DND-41 (cell line): ENCODE results near the gene OPCML.
A peak's percentile ranks its signal among the peaks of the same experiment; 100 is the strongest.

Experiments
- ATAC-seq: fragments of 200-7000 bp; cut with Tn5 transposase; 3 replicates; pipeline ENCODE4 v1.9.1; 2021; ENCODE audit warnings: low read depth; ENCODE audit not compliant: insufficient read depth
- DNase-seq: peaks from one replicate; pipeline ENCODE4 v3.0.0-alpha.2; 2020
- H2AFZ ChIP-seq: 2 replicates; pipeline ENCODE4 v1.6.0; 2012; ENCODE audit warnings: low read depth, low read length
- H3K27ac ChIP-seq: 2 replicates; pipeline ENCODE4 v1.5.1; 2012; ENCODE audit warnings: low read length, inconsistent platforms
- H3K27me3 ChIP-seq: fragments of 200-600 bp; sonication (generic); 2 replicates; pipeline ENCODE4 v1.6.0; 2012; ENCODE audit warnings: low read length, mild to moderate bottlenecking, inconsistent platforms; ENCODE audit not compliant: insufficient read depth, poor library complexity
- H3K36me3 ChIP-seq: 2 replicates; pipeline ENCODE4 v1.5.1; 2012; ENCODE audit warnings: low read length, inconsistent platforms; ENCODE audit not compliant: insufficient read depth
- H3K4me1 ChIP-seq: 2 replicates; pipeline ENCODE4 v1.5.1; 2012; ENCODE audit warnings: mild to moderate bottlenecking, low read length; ENCODE audit not compliant: insufficient read depth
- H3K4me2 ChIP-seq: 2 replicates; pipeline ENCODE4 v1.6.0; 2012; ENCODE audit warnings: mild to moderate bottlenecking, moderate library complexity, low read length, inconsistent platforms; ENCODE audit not compliant: insufficient read depth
- H3K4me3 ChIP-seq, 2 experiments: fragments of 200-600 bp in 1 of 2; shearing (Covaris generic) in 1 of 2; 2 replicates each; pipeline ENCODE4 v1.5.1; 2012 to 2016; ENCODE audit warnings: inconsistent platforms in 2 of 2, low read length in 2 of 2, mild to moderate bottlenecking in 2 of 2, low read depth in 1 of 2, moderate library complexity in 1 of 2
- H3K79me2 ChIP-seq: 2 replicates; pipeline ENCODE4 v1.6.0; 2012; ENCODE audit warnings: low read length, inconsistent platforms; ENCODE audit not compliant: insufficient read depth
- H3K9ac ChIP-seq: 2 replicates; pipeline ENCODE4 v1.6.0; 2012; ENCODE audit warnings: low read depth, mild to moderate bottlenecking, inconsistent platforms, low read length, moderate library complexity
- H3K9me3 ChIP-seq: 2 replicates; pipeline ENCODE4 v1.5.1; 2012; ENCODE audit warnings: low read length, moderate library complexity, mild to moderate bottlenecking, inconsistent platforms; ENCODE audit not compliant: insufficient read depth, severe bottlenecking
- H4K20me1 ChIP-seq: 2 replicates; pipeline ENCODE4 v1.6.0; 2012; ENCODE audit warnings: low read length; ENCODE audit not compliant: insufficient read depth
- EZH2 ChIP-seq: IDR thresholded peaks from 3 replicates; pipeline ENCODE4 v1.6.1; 2012; ENCODE audit warnings: borderline replicate concordance, low read depth, mild to moderate bottlenecking, moderate library complexity, low read length, inconsistent platforms; ENCODE audit not compliant: severe bottlenecking
- TF ChIP-seq, protein P1 (sequence below): IDR thresholded peaks from 2 replicates; pipeline ENCODE4 v1.5.1; 2012; ENCODE audit warnings: borderline replicate concordance, low read length, moderate library complexity, mild to moderate bottlenecking; ENCODE audit not compliant: poor library complexity, severe bottlenecking; ENCODE audit errors: extremely low read depth

The OPCML gene

DNA sequence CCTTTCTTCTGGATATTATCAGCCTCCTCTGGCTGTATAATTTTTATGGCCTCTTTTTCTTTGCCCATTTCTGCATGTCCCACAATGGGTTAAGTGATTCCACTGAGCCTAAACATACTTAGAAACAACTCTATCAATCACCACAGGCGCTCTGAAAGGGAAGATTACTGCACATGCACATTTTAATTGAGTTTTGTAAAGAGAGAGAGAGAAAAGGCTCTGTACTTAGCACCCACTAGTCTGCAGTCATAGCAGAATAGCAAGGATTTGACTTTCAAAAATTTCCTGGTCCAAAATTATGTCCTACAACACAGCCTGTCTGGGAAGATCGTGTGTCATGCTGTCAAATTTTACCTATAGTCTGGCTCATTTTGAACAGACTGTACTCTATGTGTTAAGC lies 758.5 kb downstream of the OPCML start:
- no peaks in the 10 kb centered on the region for H3K27me3 ChIP-seq
- H3K9ac ChIP-seq = no peak overlapping the region
- no peak for ATAC-seq
- no peaks in the 10 kb centered on the region for H3K9me3 ChIP-seq
- H3K79me2 ChIP-seq = no peaks in the 10 kb centered on the region
- no peaks in the 10 kb centered on the region for H4K20me1 ChIP-seq
- no peak overlapping the region for H3K27ac ChIP-seq
- H3K4me3 ChIP-seq = no peak overlapping the region
- no peak overlapping the region for H2AFZ ChIP-seq
- H3K4me1 ChIP-seq = peaks cover 17% of the 10 kb centered on the region
- no peaks in the 10 kb centered on the region for H3K36me3 ChIP-seq
- DNase-seq = no peak
- no peak for TF ChIP-seq EZH2
- TF ChIP-seq, protein P1, sequence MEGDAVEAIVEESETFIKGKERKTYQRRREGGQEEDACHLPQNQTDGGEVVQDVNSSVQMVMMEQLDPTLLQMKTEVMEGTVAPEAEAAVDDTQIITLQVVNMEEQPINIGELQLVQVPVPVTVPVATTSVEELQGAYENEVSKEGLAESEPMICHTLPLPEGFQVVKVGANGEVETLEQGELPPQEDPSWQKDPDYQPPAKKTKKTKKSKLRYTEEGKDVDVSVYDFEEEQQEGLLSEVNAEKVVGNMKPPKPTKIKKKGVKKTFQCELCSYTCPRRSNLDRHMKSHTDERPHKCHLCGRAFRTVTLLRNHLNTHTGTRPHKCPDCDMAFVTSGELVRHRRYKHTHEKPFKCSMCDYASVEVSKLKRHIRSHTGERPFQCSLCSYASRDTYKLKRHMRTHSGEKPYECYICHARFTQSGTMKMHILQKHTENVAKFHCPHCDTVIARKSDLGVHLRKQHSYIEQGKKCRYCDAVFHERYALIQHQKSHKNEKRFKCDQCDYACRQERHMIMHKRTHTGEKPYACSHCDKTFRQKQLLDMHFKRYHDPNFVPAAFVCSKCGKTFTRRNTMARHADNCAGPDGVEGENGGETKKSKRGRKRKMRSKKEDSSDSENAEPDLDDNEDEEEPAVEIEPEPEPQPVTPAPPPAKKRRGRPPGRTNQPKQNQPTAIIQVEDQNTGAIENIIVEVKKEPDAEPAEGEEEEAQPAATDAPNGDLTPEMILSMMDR = no peak
- no peak overlapping the region for H3K4me2 ChIP-seq

- peak; percentile 63 for ATAC-seq
- Histone ChIP-seq H3K4me3 (no peak overlapping the region), H3K9me3 (no peaks in the 10 kb centered on the region), H4K20me1 (no peaks in the 10 kb centered on the region), H3K27ac (no peak overlapping the region), H3K9ac (no peak overlapping the region), H2AFZ (no peak overlapping the region), H3K4me2 (no peak overlapping the region), H3K27me3 (no peaks in the 10 kb centered on the region), H3K4me1 (peaks cover 17% of the 10 kb centered on the region), H3K79me2 (no peaks in the 10 kb centered on the region), H3K36me3 (no peaks in the 10 kb centered on the region)
- DNase-seq = peak; percentile 38
- TF ChIP-seq, protein P1 = no peak
Observed at GRCh38 chr11:132772703-132773545, 759.4 kb downstream of the OPCML start.

DNA sequence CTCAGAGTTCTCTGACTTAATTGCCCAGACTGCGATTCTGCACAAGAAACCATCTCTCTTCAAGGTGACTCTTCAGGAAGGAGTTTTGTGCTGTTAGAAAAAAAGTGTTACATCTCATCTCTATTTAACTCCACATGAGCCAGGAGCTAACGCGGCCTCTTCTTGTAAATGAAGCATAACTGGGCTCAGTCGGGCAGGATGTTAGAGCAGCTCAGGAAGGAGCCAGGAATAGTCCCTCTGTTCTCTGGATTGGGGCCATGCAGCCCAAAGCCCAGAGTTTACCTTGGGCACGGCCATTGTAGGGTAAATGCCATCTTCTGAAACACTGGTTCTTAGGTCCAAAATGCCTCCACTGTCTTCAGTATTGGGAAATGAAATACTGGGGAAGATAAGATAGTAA lies 760.6 kb downstream of the OPCML start:
- no peaks in the 10 kb centered on the region for H3K79me2 ChIP-seq
- H3K4me3 ChIP-seq = no peak overlapping the region
- H3K9me3 ChIP-seq = no peaks in the 10 kb centered on the region
- no peak overlapping the region for H2AFZ ChIP-seq
- H3K4me1 ChIP-seq = peaks cover 11% of the 10 kb centered on the region; the same call in 1 of the 2 replicates
- no peaks in the 10 kb centered on the region for H3K36me3 ChIP-seq
- H3K4me2 ChIP-seq = no peak overlapping the region
- H3K27me3 ChIP-seq = no peaks in the 10 kb centered on the region
- H4K20me1 ChIP-seq = no peaks in the 10 kb centered on the region
- no peak for ATAC-seq
- no peak overlapping the region for H3K27ac ChIP-seq
- H3K9ac ChIP-seq = no peak overlapping the region
- DNase-seq = no peak
- TF ChIP-seq, protein P1 = no peak
- TF ChIP-seq EZH2 = no peak
